Epithelial cell of proximal tubule (primary cell): ENCODE measurements around the gene XBP1. TPM values are rescaled to one million over a fixed set of nuclear protein-coding genes. Genes with fewer than 3 reads are reported as not detected.
"Not testable (repeated sequence)": the region's sequence is repeated elsewhere in the genome, so short reads cannot be mapped to it uniquely, and the experiment has no call there.

Experiments
- DNase-seq: peaks from one replicate; pipeline ENCODE4 v3.0.0-alpha.2; 2011; ENCODE audit warnings: low read depth
- H3K4me3 ChIP-seq: 2 replicates; pipeline ENCODE4 v1.5.1; 2011; ENCODE audit warnings: low read depth, mild to moderate bottlenecking, low read length
- CTCF ChIP-seq: conservative IDR thresholded peaks from 2 replicates; pipeline ENCODE4 v1.5.1; 2012; ENCODE audit warnings: low read depth, mild to moderate bottlenecking, low read length
- total RNA-seq: library from RNA; depleted of rRNA; stranded (reverse); fragments of >200 nt; gene quantifications from 2 replicates; pipeline ENCODE4 v1.2.3, GENCODE V29; 2015

XBP1 gene
- total RNA-seq, 1 donor from 2014 or later: 153 TPM

GRCh38 chr22:28773461-28773867 is 26.9 kb downstream of the XBP1 start:
- TF ChIP-seq CTCF: no peak
- peak overlapping the region; percentile 96 for H3K4me3 ChIP-seq
- peak; percentile 43 for DNase-seq

GRCh38 chr22:28772633-28773460 is 27.5 kb downstream of the XBP1 start, which contains the start of gene CCDC117:
CCDC117 (plus strand) TSS chr22:28772695; CDS start chr22:28772850, 155 bp downstream.
- no peak for TF ChIP-seq CTCF
- H3K4me3 ChIP-seq: peak within 1 kb of the TSS; percentile 96

GRCh38 chr22:28771195-28771791 is 29.1 kb downstream of the XBP1 start:
- no peak overlapping the region for H3K4me3 ChIP-seq
- no peak for TF ChIP-seq CTCF
- no peak for DNase-seq

More at GRCh38 chr22:28772633-28773460, 27.5 kb downstream of the XBP1 start, which contains the start of gene CCDC117:
- peak; percentile 66 for DNase-seq

GRCh38 chr22:28769394-28770085 is 30.8 kb downstream of the XBP1 start:
- DNase-seq: no peak
- H3K4me3 ChIP-seq: no peak overlapping the region
- TF ChIP-seq CTCF: no peak

- no peak overlapping the region for H3K4me3 ChIP-seq
- TF ChIP-seq CTCF: no peak
- no peak for DNase-seq
Measured at GRCh38 chr22:28768701-28769393, 31.5 kb downstream of the XBP1 start.

GRCh38 chr22:28766628-28767027 is 33.7 kb downstream of the XBP1 start:
- H3K4me3 ChIP-seq: no peak overlapping the region
- no peak for TF ChIP-seq CTCF

GRCh38 chr22:28762000-28762399 is 38.4 kb downstream of the XBP1 start:
- not testable (repeated sequence) for DNase-seq, H3K4me3 ChIP-seq

More at GRCh38 chr22:28766628-28767027, 33.7 kb downstream of the XBP1 start:
- no peak for DNase-seq
